ENCODE measurements around the gene KLF1.

DNA sequence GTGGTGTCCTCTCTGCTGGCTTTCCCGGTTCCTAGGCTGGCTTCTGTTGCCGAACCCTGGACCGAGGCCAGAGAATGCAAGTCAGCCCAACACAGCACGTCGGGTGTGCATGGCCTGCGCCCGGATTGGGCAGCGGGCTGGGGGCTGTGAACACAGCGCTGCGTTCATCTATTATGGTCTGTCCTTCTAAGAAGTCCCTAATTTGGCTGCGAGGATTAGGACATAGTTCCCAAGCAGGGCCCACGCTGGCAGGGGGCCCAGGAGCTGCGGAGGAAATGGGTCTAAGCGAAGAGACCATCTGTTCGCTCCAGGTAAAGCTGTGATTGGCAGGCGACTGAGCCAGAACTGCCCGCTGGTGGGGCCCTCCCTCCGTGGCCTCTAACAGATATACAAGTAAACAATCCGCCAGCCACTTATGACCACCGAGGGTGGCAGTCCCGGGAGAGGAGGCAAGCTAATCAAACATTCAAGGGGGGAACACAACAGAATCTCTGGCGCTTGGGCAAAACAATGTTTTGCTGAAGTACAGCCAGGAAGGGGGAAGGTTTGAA is 26.1 kb upstream of the KLF1 start:
- TF ChIP-seq, protein P1, sequence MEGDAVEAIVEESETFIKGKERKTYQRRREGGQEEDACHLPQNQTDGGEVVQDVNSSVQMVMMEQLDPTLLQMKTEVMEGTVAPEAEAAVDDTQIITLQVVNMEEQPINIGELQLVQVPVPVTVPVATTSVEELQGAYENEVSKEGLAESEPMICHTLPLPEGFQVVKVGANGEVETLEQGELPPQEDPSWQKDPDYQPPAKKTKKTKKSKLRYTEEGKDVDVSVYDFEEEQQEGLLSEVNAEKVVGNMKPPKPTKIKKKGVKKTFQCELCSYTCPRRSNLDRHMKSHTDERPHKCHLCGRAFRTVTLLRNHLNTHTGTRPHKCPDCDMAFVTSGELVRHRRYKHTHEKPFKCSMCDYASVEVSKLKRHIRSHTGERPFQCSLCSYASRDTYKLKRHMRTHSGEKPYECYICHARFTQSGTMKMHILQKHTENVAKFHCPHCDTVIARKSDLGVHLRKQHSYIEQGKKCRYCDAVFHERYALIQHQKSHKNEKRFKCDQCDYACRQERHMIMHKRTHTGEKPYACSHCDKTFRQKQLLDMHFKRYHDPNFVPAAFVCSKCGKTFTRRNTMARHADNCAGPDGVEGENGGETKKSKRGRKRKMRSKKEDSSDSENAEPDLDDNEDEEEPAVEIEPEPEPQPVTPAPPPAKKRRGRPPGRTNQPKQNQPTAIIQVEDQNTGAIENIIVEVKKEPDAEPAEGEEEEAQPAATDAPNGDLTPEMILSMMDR (IDR thresholded peaks at IDR 0.05), result no peak
- no peak for TF ChIP-seq ZFX (IDR thresholded peaks at IDR 0.05; ENCODE audit: borderline replicate concordance)
